Measurements from ENCODE around the gene TRPM7.

TRPM7 gene

GRCh38 chr15:50562735-50563640 lies 123.6 kb downstream of the TRPM7 start:
- no peak for DNase-seq (ENCODE audit: low read depth, low spot score)

DNA sequence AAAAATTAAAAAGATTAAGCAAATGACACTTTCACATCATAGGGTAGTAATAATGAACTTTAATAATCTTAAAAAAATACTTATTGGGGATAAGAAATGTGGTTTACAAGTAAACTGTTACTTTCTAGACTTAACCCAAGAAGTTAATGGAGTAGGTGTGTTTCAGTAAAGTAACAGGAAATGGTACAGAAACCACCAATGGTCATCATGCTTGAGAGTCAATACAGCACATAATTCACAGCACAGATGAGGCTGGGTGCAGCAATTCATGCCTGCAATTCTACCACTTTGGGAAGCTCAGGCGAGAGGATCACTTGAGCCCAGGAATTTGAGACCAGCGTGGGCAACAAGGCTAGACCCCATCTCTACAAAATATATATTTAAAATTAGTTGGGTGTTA lies 128.6 kb downstream of the TRPM7 start:
- DNase-seq (ENCODE audit: low read depth, low spot score): no peak

DNA sequence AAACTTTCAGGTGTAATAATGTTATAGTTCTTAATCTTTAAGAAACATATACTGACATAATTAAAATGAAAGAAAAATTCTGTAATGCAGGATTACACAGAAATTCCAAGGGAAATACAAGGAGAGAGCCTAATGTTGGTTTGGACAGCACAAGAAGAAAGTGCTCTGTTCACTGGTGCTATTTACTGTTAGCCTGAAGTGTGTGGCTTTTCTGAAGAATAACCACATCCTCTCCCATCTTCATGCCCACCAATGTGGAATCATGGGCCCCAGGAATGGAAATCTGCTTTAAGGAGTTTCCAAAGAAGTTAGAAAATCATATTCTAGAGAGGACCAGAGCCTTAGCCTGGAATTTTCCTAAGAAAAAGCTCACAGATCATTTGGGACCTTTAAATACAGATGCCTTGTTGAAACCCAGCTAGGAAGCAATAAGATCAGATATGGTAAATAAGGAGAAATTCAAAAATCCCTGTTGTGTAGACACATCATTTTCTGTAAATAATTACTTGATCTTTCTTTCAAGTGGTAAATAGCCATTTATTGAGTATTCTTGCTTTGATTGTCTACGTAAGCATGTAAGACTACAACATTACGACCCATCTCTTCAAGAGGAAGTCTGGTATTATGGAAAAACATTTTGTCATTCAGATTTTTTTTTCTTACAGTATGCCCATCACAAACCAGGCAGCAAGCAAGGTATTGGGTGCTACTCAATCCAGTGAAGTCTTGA lies 129.8 kb downstream of the TRPM7 start:
- no peak for DNase-seq (ENCODE audit: low read depth, low spot score)

DNA sequence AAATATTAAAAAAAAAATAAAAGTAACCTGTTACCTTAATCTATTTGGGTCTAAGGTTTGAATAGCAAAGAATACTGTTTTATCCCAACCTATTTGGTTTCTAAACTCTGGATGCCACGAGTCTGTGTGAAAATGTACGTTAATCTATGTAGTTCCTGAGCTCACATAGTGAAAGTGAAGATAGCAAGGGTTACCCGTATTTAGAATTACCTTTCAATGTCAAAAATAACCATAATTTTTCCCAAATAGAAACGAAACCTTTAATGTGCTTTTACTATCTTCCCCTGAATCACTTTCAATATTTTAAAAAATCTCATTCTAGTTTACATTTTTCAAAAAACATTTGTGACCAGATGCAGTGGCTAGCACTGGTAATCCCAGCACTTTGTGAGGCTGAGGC lies 134.4 kb downstream of the TRPM7 start:
- no peak for DNase-seq (ENCODE audit: low read depth, low spot score)

- no peak for DNase-seq (ENCODE audit: low read depth, low spot score)
Measured at GRCh38 chr15:50549326-50549725, 137.3 kb downstream of the TRPM7 start.

- DNase-seq (ENCODE audit: low read depth, low spot score): no peak
Measured at GRCh38 chr15:50546566-50546965, 140.0 kb downstream of the TRPM7 start, which contains the start of gene USP50. TSS of gene USP50 (minus strand) at chr15:50546666. CDS start at chr15:50546525, 141 bp downstream.

- no peak for DNase-seq (ENCODE audit: low read depth, low spot score)
Measured at GRCh38 chr15:50544368-50544767, 142.2 kb downstream of the TRPM7 start.

- no peak for DNase-seq (ENCODE audit: low read depth, low spot score)
Measured at GRCh38 chr15:50543556-50543955, 143.0 kb downstream of the TRPM7 start.

DNA sequence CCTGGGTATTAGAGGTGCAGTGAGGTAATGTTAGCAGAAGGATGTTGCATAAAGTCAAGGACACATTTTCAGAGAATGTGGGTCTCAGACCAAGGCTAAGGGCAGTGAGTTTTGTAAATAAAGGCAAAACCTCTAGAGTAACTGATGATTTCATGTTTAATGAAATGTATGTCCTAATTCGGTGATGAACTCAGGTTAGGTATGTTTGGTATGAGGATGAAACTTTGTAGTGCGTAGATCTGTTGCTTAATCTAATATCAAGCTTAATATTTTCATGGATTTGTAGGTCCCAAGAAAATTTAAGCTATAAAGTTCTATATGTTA lies 143.7 kb downstream of the TRPM7 start:
- DNase-seq (ENCODE audit: low read depth, low spot score): no peak

- no peak for DNase-seq (ENCODE audit: low read depth, low spot score)
Measured at GRCh38 chr15:50531766-50532165, 154.8 kb downstream of the TRPM7 start.

GRCh38 chr15:50531163-50531562 lies 155.4 kb downstream of the TRPM7 start:
- no peak for DNase-seq (ENCODE audit: low read depth, low spot score)

- DNase-seq (ENCODE audit: low read depth, low spot score): no peak
Measured at GRCh38 chr15:50523851-50524251, 162.7 kb downstream of the TRPM7 start.

DNA sequence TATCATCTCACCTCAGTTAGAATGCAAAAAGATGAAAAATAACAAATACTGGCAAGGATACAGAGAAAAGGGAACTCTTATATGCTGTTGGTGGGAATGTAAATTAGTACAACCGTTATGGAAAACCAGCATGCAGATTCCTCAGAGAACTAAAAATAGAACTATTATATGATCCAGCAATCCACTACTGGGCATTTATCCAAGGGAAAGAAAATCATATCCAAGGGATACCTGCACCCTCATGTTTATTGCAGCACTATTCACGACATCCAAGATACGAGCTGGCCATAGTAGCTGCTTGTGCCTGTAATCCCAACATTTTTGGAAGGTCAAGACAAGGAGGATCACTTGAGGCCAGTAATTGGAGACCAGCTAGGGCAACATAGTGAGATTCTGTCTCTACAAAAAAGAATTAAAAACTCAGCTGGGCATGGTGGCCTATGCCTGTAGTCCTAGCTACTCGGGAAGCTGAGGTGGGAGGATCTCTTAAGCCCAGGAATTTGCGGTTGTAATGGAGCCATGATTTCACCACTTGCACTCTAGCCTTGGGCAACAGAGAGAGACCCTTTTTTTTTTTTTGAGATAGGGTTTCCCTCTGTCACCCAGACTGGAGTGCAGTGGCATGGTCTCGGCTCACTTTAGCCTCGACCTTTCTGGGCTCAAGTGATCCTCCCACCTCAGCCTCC lies 166.7 kb downstream of the TRPM7 start:
- DNase-seq (ENCODE audit: low read depth, low spot score): no peak

DNA sequence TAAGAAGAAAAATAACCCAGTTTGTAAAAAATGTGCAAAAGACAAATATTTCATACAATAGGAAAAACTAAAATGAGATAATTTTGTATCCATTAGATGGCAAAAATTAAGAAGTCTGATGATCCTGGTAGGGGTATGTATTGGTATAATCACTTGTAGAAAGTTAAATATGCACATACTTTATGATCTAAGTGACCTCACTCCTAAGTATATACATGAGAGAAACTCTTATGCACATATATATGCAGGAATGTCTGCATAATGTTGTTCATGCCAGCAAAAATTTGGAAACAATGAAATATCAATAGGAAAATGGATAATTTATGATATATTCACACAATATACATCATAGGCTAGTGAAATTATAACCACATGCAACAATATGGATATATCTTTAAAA lies 173.6 kb downstream of the TRPM7 start:
- no peak for DNase-seq (ENCODE audit: low read depth, low spot score)
